B cell (primary cell): ENCODE measurements around the gene RABEP1. TPM values are rescaled to one million over a fixed set of nuclear protein-coding genes. Genes with fewer than 3 reads are reported as not detected.

Experiments used
- ATAC-seq: fragments of 200-7000 bp; cut with Tn5 transposase; one replicate; pipeline ENCODE4 v1.10.0; 2021; ENCODE audit warnings: low read depth, mild to moderate bottlenecking, moderate number of reproducible peaks, moderate library complexity
- CTCF ChIA-PET: fragments of 350-600 bp; sonication (Branson Sonifier 250); formaldehyde crosslinking; loops from one replicate; lab custom pipeline; 2021; ENCODE audit warnings: antibody characterized with exemption, inconsistent platforms; lab: Charles Lee
- POLR2A ChIA-PET: fragments of 350-600 bp; sonication (Branson Sonifier 250); formaldehyde crosslinking; loops from one replicate; lab custom pipeline; 2021; ENCODE audit warnings: antibody characterized with exemption; lab: Charles Lee
- DNase-seq: peaks from one replicate; pipeline ENCODE4 v3.0.0; 2013
- H2AFZ ChIP-seq: 2 replicates; pipeline ENCODE4 v1.6.1; 2012; ENCODE audit warnings: mild to moderate bottlenecking, low read depth, low read length; ENCODE audit not compliant: insufficient read depth, poor library complexity, severe bottlenecking
- H3K27ac ChIP-seq, 2 donors: 1 replicate in 1 of 2; 2 replicates in 1 of 2; pipeline ENCODE4 v1.5.1; 2012 to 2013; ENCODE audit warnings: low read length in 2 of 2, mild to moderate bottlenecking in 2 of 2, moderate library complexity in 1 of 2
- H3K27me3 ChIP-seq, 4 experiments: fragments of 200-600 bp in 1 of 4; sonication (generic) in 1 of 4; replicated peaks in 1 of 4; 1 replicate in 2 of 4; 2 replicates in 2 of 4; pipeline versions ENCODE4 v1.6.1 to v1.7.0; 2013 to 2016; ENCODE audit warnings: low read length in 3 of 4, mild to moderate bottlenecking in 2 of 4, mixed read lengths in 1 of 4, moderate library complexity in 1 of 4; ENCODE audit not compliant: insufficient read depth in 4 of 4, control insufficient read depth in 3 of 4; ENCODE audit errors: control extremely low read depth in 1 of 4
- H3K36me3 ChIP-seq, 2 experiments: replicated peaks in 1 of 2; 1 replicate in 1 of 2; 2 replicates in 1 of 2; pipeline versions ENCODE4 v1.6.1 to v1.7.1; 2013; ENCODE audit warnings: low read length in 1 of 2; ENCODE audit not compliant: insufficient read depth in 2 of 2, control insufficient read depth in 1 of 2; ENCODE audit errors: control extremely low read depth in 1 of 2, extremely low read depth in 1 of 2
- H3K4me1 ChIP-seq, 2 donors: fragments of 200-600 bp in 1 of 2; sonication (generic) in 1 of 2; 1 replicate in 1 of 2; 2 replicates in 1 of 2; pipeline versions ENCODE4 v1.5.1 to v1.6.1; 2013 to 2017; ENCODE audit warnings: low read length in 2 of 2; ENCODE audit not compliant: control insufficient read depth in 2 of 2, insufficient read depth in 2 of 2
- H3K4me2 ChIP-seq: replicated peaks from 2 replicates; pipeline ENCODE3; 2012; ENCODE audit warnings: mild to moderate bottlenecking, low read depth, low read length; ENCODE audit not compliant: poor library complexity, severe bottlenecking
- H3K4me3 ChIP-seq, 5 experiments: fragments of 200-600 bp in 1 of 5; sonication (generic) in 1 of 5; 1 replicate in 3 of 5; 2 replicates in 2 of 5; pipeline versions ENCODE4 v1.5.1 to v1.7.0; 2011 to 2016; ENCODE audit warnings: low read length in 4 of 5, mild to moderate bottlenecking in 4 of 5, low read depth in 2 of 5, control low read depth in 1 of 5, moderate library complexity in 1 of 5; ENCODE audit not compliant: insufficient read depth in 1 of 5; ENCODE audit errors: control extremely low read depth in 1 of 5, extremely low read depth in 1 of 5
- H3K79me2 ChIP-seq: fragments of 200-600 bp; sonication (generic); one replicate; pipeline ENCODE4 v1.6.0; 2016; ENCODE audit warnings: low read length; ENCODE audit not compliant: control insufficient read depth, insufficient read depth
- H3K9ac ChIP-seq: fragments of 200-600 bp; sonication (generic); 2 replicates; pipeline ENCODE4 v1.6.1; 2017; ENCODE audit warnings: mild to moderate bottlenecking, low read length, moderate library complexity
- H3K9me3 ChIP-seq, 3 donors: one replicate each; pipeline versions ENCODE4 v1.6.1 to v1.7.1; 2013; ENCODE audit warnings: low read length in 2 of 3; ENCODE audit not compliant: control insufficient read depth in 2 of 3, insufficient read depth in 1 of 3; ENCODE audit errors: control extremely low read depth in 1 of 3
- H4K20me1 ChIP-seq: 2 replicates; pipeline ENCODE4 v1.6.0; 2012; ENCODE audit warnings: mild to moderate bottlenecking, low read length; ENCODE audit not compliant: insufficient read depth, control insufficient read depth, poor library complexity, severe bottlenecking
- H3K27ac Mint-ChIP-seq: one replicate; pipeline ENCODE4 v1.8.0; 2021; ENCODE audit warnings: mixed read lengths
- H3K27me3 Mint-ChIP-seq: one replicate; pipeline ENCODE4 v1.8.0; 2021; ENCODE audit warnings: mixed read lengths
- H3K4me1 Mint-ChIP-seq: one replicate; pipeline ENCODE4 v1.8.0; 2021; ENCODE audit warnings: mixed read lengths
- H3K4me3 Mint-ChIP-seq: one replicate; pipeline ENCODE4 v1.8.0; 2021; ENCODE audit warnings: mixed read lengths
- H3K9me3 Mint-ChIP-seq: one replicate; pipeline ENCODE4 v1.8.0; 2022; ENCODE audit warnings: mixed read lengths; ENCODE audit not compliant: insufficient read depth
- CTCF ChIP-seq: fragments of 200-600 bp; IDR thresholded peaks from one replicate; pipeline ENCODE4 v1.8.0; 2022; ENCODE audit warnings: antibody characterized with exemption, mild to moderate bottlenecking
- EZH2 ChIP-seq: IDR thresholded peaks from 2 replicates; pipeline ENCODE4 v1.6.1; 2012; ENCODE audit warnings: borderline replicate concordance, low read depth, mild to moderate bottlenecking, moderate library complexity, low read length; ENCODE audit not compliant: insufficient read depth, poor library complexity, severe bottlenecking
- WGBS: methylation state at CpG from one replicate; pipeline ENCODE4 v1.1.5; 2013; ENCODE audit warnings: missing lambda C conversion rate; ENCODE audit not compliant: insufficient coverage; 5-methylcytosine and 5-hydroxymethylcytosine counted together
- intact Hi-C: fragments of 100-400 bp; cut with micrococcal nuclease; formaldehyde crosslinking; loops from one replicate; pipeline ENCODE4 v1.10.0; 2022
- polyA plus RNA-seq: library from polyadenylated mRNA; depleted of rRNA; stranded (reverse); fragments of >200 nt; gene quantifications from 2 replicates; pipeline ENCODE4 v1.2.3, GENCODE V29; 2012
- total RNA-seq, 2 donors: library from RNA; stranded (reverse); fragments of 120-200 nt in 1 of 2; gene quantifications; 1 replicate in 1 of 2; 2 replicates in 1 of 2; pipeline versions ENCODE4 v1.2.3 to v1.2.4, GENCODE V29; 2013 to 2022

Gene RABEP1
- total and polyA plus RNA-seq, 2 donors (not counting 1 experiment from before 2014, with no cell fraction given): 24.2 to 86.1 TPM

- ChIA-PET POLR2A (no interaction called here), CTCF (interaction anchor here (1.3 to 1.4 kb wide), 2 partner anchors 21 to 37 kb away, joined by 3 to 4 read pairs; no protein-coding TSS in a partner anchor)
- Mint-ChIP-seq H3K9me3 (no peaks in the 10 kb centered on the region), H3K27ac (peak overlapping the region; percentile 64), H3K4me3 (peak overlapping the region; percentile 8), H3K4me1 (peaks cover 57% of the 10 kb centered on the region), H3K27me3 (no peaks in the 10 kb centered on the region)
- DNase-seq (no peak), ATAC-seq (no peak)
- Histone ChIP-seq H3K79me2 (peaks cover 93% of the 10 kb centered on the region), H3K4me2 (no peak overlapping the region), H3K4me1 (peaks cover 44 to 56% of the 10 kb centered on the region in 2 donors), H3K9ac (no peak overlapping the region), H4K20me1 (peaks cover 67% of the 10 kb centered on the region), H3K27me3 (no peaks in the 10 kb centered on the region), H3K36me3 (peaks cover 0 to 14% of the 10 kb centered on the region in 2 experiments), H3K4me3 (no peak overlapping the region), H2AFZ (no peak overlapping the region), H3K27ac (peak overlapping the region in 1 of 2 donors; percentile 42), H3K9me3 (no peaks in the 10 kb centered on the region)
- no peak for TF ChIP-seq CTCF
- no peak for TF ChIP-seq EZH2
- WGBS: 100% methylated on average over 3 of the region's 3 CpGs
- intact Hi-C loops: no loop called here
Measured at GRCh38 chr17:5286846-5287245, 4.8 kb downstream of the RABEP1 start.

- no peak overlapping the region for H3K9ac ChIP-seq
- peaks cover 0 to 16% of the 10 kb centered on the region in 2 experiments for H3K36me3 ChIP-seq
- CTCF ChIA-PET: no interaction called here
- H3K4me3 ChIP-seq: no peak overlapping the region
- no peaks in the 10 kb centered on the region for H3K27me3 ChIP-seq
- Mint-ChIP-seq H3K4me1 (peaks cover 42% of the 10 kb centered on the region), H3K9me3 (no peaks in the 10 kb centered on the region), H3K4me3 (no peak overlapping the region), H3K27ac (no peak overlapping the region), H3K27me3 (no peaks in the 10 kb centered on the region)
- H2AFZ ChIP-seq: no peak overlapping the region
- 100% methylated on average over 1 of the region's 8 CpGs for WGBS
- POLR2A ChIA-PET: no interaction called here
- H3K4me2 ChIP-seq: no peak overlapping the region
- H3K9me3 ChIP-seq: no peaks in the 10 kb centered on the region
- H3K79me2 ChIP-seq: peaks cover 100% of the 10 kb centered on the region
- no peak for ATAC-seq
- H3K27ac ChIP-seq: no peak overlapping the region
- peaks cover 70% of the 10 kb centered on the region for H4K20me1 ChIP-seq
- TF ChIP-seq CTCF (no peak), EZH2 (no peak)
- DNase-seq: no peak
- intact Hi-C loops: no loop called here
- peaks cover 17 to 22% of the 10 kb centered on the region in 2 donors for H3K4me1 ChIP-seq
Measured at GRCh38 chr17:5291683-5292350, 9.7 kb downstream of the RABEP1 start.
